GM10847 (cell line): Measurements from ENCODE around the gene S100A5.

Experiments used
- POLR2A ChIP-seq: IDR thresholded peaks from 2 replicates; pipeline ENCODE4 v1.6.1; 2011; ENCODE audit not compliant: insufficient read length; ENCODE audit errors: extremely low read depth

S100A5 gene

GRCh38 chr1:153567621-153568366 is 27.1 kb upstream of the S100A5 start:
- TF ChIP-seq POLR2A = no peak

DNA sequence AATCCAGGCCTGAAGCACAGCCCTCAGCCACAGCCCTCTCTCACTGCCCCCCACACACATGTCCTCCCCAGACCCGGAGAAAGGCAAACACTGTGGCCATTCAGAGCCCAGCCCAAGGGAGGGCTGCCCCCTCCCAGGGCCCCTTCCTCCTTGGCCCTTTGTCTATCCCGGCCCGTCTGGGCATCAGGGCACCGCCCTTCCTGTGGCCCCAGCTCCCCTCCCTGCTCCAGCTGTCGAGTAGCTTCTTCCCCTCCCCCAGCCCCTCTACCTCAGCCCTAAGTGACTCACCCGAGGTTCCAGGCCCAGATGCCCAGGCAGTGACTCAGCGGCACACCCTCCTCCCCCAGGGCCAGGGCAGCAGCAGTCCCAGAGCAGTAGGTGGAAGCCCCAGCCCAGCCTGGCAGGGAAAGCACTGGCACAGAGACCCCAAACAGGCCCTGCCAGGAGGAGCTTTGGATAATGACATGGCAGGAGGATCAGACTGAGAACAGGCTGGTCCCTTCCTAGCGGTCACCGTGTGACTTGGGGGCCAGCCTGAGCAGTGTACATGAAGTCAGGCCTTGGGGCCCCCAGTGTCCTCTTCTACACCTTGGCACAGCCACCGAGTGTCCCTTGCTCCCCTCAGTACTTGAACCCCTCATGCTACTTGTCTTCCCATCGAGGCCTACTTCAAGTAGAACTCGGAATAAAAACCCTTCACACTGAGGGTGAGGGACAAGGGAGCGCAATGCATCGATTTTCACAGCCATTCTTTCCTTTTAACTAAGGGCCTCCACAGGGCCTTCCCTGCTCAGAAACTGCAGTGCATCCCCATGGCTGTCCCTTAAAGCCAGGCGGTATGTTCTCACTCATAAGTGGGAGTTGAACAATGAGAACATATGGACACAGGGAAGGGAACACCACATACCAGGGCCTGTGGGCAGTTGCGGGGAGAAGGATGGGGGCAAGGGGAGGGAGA is 26.0 kb upstream of the S100A5 start:
- TF ChIP-seq POLR2A = no peak

- no peak for TF ChIP-seq POLR2A
Observed at GRCh38 chr1:153565529-153566374, 25.0 kb upstream of the S100A5 start, which contains the start of gene S100A2. TSS of gene S100A2 (minus strand) at chr1:153565844. CDS start at chr1:153563877, 1,967 bp downstream.

- TF ChIP-seq POLR2A = no peak
Observed at GRCh38 chr1:153563991-153564390, 23.3 kb upstream of the S100A5 start.

- TF ChIP-seq POLR2A = no peak
Observed at GRCh38 chr1:153563483-153563901, 22.8 kb upstream of the S100A5 start.

GRCh38 chr1:153561466-153561985 is 20.8 kb upstream of the S100A5 start:
- TF ChIP-seq POLR2A = no peak

DNA sequence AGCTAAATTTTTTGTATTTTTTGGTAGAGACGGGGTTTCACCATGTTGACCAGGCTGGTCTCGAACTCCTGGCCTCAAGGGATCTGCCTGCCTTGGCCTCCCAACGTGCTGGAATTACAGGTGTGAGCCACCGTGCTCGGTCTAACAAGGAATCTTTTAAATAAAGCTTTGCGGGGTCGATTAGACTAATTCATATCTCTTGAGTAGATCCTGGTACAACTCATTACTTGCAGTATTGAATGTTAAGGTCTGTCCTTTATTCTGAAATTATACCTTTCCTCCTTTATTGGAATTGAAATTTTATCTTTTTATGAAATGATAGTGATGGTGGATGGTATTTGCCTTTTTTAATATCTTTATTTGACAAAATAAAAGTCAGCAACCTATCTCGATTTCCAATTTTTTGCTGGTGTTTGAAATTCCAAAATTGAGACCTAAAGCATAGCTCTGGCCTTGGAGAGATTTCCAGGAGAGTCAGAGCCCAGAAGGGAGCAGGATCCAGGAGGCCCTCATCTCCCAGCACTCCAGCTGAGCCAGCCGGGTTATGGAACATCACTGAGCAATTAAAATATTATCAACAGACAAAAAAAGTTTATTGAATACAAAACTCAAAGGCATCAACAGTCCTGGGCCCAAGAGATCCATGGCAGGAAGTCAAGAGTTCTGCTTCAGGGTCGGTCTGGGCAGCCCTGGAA is 20.2 kb upstream of the S100A5 start:
- no peak for TF ChIP-seq POLR2A

DNA sequence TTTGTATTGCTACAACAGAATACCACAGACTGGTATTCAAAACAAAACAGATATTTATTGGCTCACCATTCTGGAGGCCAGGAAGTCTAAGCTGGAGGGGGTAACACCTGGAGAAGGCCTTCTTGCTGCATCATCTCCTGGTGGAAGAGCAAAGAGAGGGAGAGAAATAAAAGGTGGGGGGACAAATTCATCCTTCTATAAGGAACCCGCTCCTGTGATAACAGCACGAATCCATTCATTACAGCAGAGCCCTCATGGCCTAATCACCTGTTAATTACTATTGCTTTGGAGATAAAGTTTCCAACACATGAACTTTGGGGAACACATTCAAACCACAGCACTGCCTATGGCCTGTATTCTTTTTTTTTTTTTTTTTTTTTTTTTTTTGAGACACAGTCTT is 19.5 kb upstream of the S100A5 start:
- no peak for TF ChIP-seq POLR2A

- no peak for TF ChIP-seq POLR2A
Observed at GRCh38 chr1:153557877-153558276, 17.1 kb upstream of the S100A5 start.

- TF ChIP-seq POLR2A = no peak
Observed at GRCh38 chr1:153556348-153556747, 15.6 kb upstream of the S100A5 start.

GRCh38 chr1:153553830-153554541 is 13.3 kb upstream of the S100A5 start:
- TF ChIP-seq POLR2A = no peak

DNA sequence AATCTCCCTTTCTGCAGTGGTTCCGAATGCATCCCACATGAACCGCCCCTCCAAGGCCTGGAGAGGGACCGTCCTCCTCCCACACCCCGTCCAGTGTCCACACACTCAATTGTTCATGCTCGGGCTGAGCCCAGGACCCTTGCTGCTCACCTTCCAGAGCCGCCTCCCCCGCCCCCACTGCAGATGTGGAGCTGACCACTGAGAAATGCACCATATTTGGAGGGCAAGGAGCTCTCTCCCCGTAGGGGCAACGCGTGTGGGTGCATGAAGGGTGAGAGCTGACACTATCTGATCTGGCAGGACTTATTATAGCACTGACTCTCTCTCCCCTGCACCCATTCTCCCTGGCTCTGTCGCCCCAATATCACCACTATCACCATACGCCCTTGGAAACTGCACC is 12.4 kb upstream of the S100A5 start:
- TF ChIP-seq POLR2A = no peak

GRCh38 chr1:153552335-153552734 is 11.6 kb upstream of the S100A5 start:
- no peak for TF ChIP-seq POLR2A
